Measurements from ENCODE around the gene FHIT.

FHIT gene

GRCh38 chr3:60107275-60107674 is 1144.0 kb downstream of the FHIT start:
- no peak overlapping the region for H3K4me3 ChIP-seq (ENCODE audit: insufficient read depth, low read length, poor library complexity, severe bottlenecking)
- no peaks in the 10 kb centered on the region for H3K9me2 ChIP-seq (replicated peaks; ENCODE audit: insufficient read depth, low read length)
- H3K36me3 ChIP-seq (ENCODE audit: low read length) = no peaks in the 10 kb centered on the region
- H3K4me2 ChIP-seq (ENCODE audit: low read depth, low read length, poor library complexity, severe bottlenecking) = no peak overlapping the region
- H4K20me1 ChIP-seq (ENCODE audit: low read depth, low read length) = no peaks in the 10 kb centered on the region
- H2AFZ ChIP-seq (ENCODE audit: low read depth, low read length, severe bottlenecking) = no peak overlapping the region
- H3K9me3 ChIP-seq (ENCODE audit: insufficient read depth, low read length) = no peaks in the 10 kb centered on the region
- no peak overlapping the region for H3K9ac ChIP-seq (ENCODE audit: low read length)
- TF ChIP-seq, protein P1, sequence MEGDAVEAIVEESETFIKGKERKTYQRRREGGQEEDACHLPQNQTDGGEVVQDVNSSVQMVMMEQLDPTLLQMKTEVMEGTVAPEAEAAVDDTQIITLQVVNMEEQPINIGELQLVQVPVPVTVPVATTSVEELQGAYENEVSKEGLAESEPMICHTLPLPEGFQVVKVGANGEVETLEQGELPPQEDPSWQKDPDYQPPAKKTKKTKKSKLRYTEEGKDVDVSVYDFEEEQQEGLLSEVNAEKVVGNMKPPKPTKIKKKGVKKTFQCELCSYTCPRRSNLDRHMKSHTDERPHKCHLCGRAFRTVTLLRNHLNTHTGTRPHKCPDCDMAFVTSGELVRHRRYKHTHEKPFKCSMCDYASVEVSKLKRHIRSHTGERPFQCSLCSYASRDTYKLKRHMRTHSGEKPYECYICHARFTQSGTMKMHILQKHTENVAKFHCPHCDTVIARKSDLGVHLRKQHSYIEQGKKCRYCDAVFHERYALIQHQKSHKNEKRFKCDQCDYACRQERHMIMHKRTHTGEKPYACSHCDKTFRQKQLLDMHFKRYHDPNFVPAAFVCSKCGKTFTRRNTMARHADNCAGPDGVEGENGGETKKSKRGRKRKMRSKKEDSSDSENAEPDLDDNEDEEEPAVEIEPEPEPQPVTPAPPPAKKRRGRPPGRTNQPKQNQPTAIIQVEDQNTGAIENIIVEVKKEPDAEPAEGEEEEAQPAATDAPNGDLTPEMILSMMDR (IDR thresholded peaks at IDR 0.05; ENCODE audit: insufficient read depth, low read length, poor library complexity, severe bottlenecking) = no peak
- TF ChIP-seq EZH2phosphoT487 (conservative IDR thresholded peaks at IDR 0.05; ENCODE audit: low read length) = no peak
- no peaks in the 10 kb centered on the region for H3K27me3 ChIP-seq (ENCODE audit: low read length)
- H3F3A ChIP-seq (ENCODE audit: insufficient read depth) = no peaks in the 10 kb centered on the region
- no peak overlapping the region for H3K27ac ChIP-seq (ENCODE audit: low read depth, low read length)
- no peaks in the 10 kb centered on the region for H3K79me2 ChIP-seq (ENCODE audit: insufficient read depth, low read length)

DNA sequence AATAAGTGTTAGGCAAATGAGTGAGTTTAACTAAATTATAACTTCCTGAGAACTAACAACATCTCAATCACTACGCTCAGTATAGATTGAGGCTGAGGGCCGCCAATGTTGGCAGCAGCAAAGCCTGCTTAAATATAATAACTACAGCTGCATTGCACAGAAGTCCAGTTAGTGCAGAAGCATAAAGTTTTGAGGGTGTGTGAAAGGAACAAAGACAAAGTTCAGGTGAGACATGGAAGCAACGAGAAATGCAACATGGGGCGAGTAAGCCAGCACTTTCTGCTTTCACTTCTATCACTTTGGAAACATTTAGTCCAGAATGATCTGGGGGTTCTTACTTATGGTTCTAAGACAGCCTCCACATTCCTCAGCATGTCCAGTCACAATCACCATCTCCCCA is 1149.1 kb downstream of the FHIT start:
- Histone ChIP-seq H3K9ac (ENCODE audit: low read length) (no peak overlapping the region), H3K9me2 (replicated peaks; ENCODE audit: insufficient read depth, low read length) (no peaks in the 10 kb centered on the region), H3K36me3 (ENCODE audit: low read length) (no peaks in the 10 kb centered on the region), H3K9me3 (ENCODE audit: insufficient read depth, low read length) (no peaks in the 10 kb centered on the region), H2AFZ (ENCODE audit: low read depth, low read length, severe bottlenecking) (no peak overlapping the region), H3F3A (ENCODE audit: insufficient read depth) (no peaks in the 10 kb centered on the region), H3K79me2 (ENCODE audit: insufficient read depth, low read length) (no peaks in the 10 kb centered on the region), H4K20me1 (ENCODE audit: low read depth, low read length) (no peaks in the 10 kb centered on the region), H3K4me2 (ENCODE audit: low read depth, low read length, poor library complexity, severe bottlenecking) (no peak overlapping the region), H3K27me3 (ENCODE audit: low read length) (no peaks in the 10 kb centered on the region), H3K27ac (ENCODE audit: low read depth, low read length) (no peak overlapping the region), H3K4me3 (ENCODE audit: insufficient read depth, low read length, poor library complexity, severe bottlenecking) (no peak overlapping the region)
- TF ChIP-seq, protein P1 (IDR thresholded peaks at IDR 0.05; ENCODE audit: insufficient read depth, low read length, poor library complexity, severe bottlenecking) = no peak
- no peak for TF ChIP-seq EZH2phosphoT487 (conservative IDR thresholded peaks at IDR 0.05; ENCODE audit: low read length)

- Histone ChIP-seq H2AFZ (ENCODE audit: low read depth, low read length, severe bottlenecking) (no peak overlapping the region), H3K36me3 (ENCODE audit: low read length) (no peaks in the 10 kb centered on the region), H3K9ac (ENCODE audit: low read length) (no peak overlapping the region), H3K9me3 (ENCODE audit: insufficient read depth, low read length) (no peaks in the 10 kb centered on the region), H3K4me3 (ENCODE audit: insufficient read depth, low read length, poor library complexity, severe bottlenecking) (no peak overlapping the region), H3K79me2 (ENCODE audit: insufficient read depth, low read length) (no peaks in the 10 kb centered on the region), H3K9me2 (replicated peaks; ENCODE audit: insufficient read depth, low read length) (no peaks in the 10 kb centered on the region), H3K27ac (ENCODE audit: low read depth, low read length) (no peak overlapping the region), H3F3A (ENCODE audit: insufficient read depth) (no peaks in the 10 kb centered on the region), H4K20me1 (ENCODE audit: low read depth, low read length) (no peaks in the 10 kb centered on the region), H3K27me3 (ENCODE audit: low read length) (no peaks in the 10 kb centered on the region), H3K4me2 (ENCODE audit: low read depth, low read length, poor library complexity, severe bottlenecking) (no peak overlapping the region)
- TF ChIP-seq, protein P1 (IDR thresholded peaks at IDR 0.05; ENCODE audit: insufficient read depth, low read length, poor library complexity, severe bottlenecking) = no peak
- no peak for TF ChIP-seq EZH2phosphoT487 (conservative IDR thresholded peaks at IDR 0.05; ENCODE audit: low read length)
These were observed 1149.6 kb downstream of the FHIT start for GRCh38 chr3:60101621-60102020.
